NOMO-1 treated with DMSO at 0.1 percent for 48 hours (cell line): ENCODE results near the gene ABHD17A.
A peak's percentile ranks its signal among the peaks of the same experiment; 100 is the strongest.

Experiments
- DNase-seq: peaks from one replicate; lab custom pipeline; 2025; ENCODE audit not compliant: unreplicated experiment; lab: John Stamatoyannopoulos, UW

ABHD17A gene

DNA sequence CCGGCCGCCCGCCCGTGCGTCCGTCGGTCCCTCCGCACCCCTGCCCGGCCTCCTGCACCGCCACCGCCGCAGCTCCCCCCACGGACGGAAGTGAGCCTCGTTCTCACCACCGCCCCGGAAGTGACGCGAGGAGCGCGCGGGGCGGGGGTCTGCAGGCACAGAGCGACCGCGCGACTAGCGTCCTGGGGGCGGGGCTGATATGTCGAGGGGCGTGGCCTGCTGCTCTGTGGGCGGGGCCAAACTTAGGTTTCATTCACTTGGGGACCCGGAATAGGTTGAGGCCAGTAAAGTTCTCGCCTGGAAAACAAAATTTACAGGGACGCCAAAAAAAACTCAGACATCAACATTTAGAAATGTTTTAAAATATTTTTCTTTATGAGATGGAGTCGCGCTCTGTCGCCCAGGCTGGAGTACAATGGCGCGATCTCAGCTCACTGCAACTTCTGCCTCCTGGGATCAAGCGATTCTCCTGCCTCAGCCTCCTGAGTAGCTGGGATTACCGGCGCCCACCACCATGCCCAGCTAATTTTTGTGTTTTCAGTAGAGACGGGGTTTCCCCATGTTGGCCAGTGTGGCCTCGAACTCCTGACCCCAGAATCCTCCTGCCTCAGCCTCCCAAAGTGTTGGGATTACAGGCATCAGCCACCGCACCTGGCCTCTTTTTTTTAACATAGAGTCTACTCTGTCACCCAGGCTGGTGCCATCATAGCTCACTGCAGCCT is at the start of gene ABHD17A:
Gene ABHD17A, minus strand, starts transcription at position 99 of the 722 bp plus-strand sequence. CDS start 3,930 bp downstream, outside the sequence.
- DNase-seq, result peak; percentile 84

DNA sequence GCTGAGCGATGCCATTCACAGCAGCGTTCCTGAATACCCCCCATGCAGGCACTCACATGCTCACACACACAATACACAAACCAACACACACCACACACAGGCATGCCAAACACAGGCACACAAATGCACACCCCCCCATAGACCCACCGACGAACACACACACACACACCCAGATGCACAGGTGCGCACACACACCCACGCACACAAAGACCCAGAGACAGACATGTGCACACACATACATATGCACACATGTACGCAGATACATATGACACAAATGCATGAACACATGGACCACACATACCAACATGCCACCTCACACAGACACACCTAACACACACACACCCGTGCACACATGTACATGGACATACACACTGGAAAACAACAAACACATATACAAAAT is 48.6 kb upstream of the ABHD17A start:
- DNase-seq, result no peak

DNA sequence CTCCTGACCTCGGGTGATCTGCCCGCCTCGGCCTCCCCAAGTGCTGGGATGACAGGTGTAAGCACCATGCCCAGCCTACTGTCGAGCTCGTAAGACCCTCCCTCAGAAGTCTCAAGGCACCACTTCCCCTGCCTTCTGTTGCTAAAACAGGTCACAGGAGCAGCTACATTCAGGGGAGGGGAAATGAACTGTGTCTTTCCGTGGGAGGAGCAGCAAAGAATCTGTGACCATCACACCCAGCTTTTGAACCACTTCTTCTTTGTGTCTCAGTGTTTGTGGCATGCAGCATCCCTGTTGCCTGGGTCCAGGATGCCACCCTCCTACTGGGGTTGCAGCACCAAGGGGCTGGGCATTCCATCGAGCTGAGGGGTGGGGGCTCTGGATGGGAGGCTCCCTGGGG is 47.9 kb upstream of the ABHD17A start:
- no peak for DNase-seq

DNA sequence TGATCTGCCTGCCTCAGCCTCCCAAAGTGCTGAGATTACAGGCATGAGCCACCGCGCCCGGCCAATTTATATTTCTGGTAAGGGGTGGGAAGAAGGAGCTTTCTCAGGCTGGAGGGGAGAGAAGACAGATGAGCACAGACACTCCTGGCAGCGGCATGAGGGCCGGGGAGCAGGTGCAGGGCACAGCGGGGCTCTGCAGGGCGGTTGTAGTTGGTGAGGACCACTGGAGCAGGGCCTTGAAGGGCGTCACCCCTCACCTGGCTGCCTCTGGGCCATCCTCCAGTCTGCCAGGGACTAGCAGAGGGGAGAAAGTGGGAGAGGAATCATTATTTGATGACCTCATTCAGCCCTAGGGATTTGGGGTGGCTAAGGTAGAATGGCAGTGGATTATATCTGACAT is 47.1 kb upstream of the ABHD17A start:
- DNase-seq, result no peak

DNA sequence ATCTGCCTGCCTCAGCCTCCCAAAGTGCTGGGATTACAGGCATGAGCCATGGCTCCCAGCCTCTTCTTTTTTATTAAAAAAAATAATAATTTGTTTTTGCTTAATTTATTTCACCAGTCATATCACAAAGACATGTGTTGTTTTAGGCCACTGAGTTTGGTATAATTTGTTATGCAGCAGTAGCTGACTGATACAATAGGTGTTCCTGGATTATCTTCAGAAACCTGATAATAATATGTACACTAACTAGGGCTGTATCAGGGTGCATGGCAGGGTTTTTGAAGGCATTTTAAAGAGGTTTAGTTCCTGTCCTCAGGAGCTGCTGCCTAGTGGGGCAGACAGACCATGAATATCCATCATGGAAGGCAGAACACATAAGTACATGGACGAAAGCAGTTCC is 46.1 kb upstream of the ABHD17A start:
- DNase-seq, result no peak

DNA sequence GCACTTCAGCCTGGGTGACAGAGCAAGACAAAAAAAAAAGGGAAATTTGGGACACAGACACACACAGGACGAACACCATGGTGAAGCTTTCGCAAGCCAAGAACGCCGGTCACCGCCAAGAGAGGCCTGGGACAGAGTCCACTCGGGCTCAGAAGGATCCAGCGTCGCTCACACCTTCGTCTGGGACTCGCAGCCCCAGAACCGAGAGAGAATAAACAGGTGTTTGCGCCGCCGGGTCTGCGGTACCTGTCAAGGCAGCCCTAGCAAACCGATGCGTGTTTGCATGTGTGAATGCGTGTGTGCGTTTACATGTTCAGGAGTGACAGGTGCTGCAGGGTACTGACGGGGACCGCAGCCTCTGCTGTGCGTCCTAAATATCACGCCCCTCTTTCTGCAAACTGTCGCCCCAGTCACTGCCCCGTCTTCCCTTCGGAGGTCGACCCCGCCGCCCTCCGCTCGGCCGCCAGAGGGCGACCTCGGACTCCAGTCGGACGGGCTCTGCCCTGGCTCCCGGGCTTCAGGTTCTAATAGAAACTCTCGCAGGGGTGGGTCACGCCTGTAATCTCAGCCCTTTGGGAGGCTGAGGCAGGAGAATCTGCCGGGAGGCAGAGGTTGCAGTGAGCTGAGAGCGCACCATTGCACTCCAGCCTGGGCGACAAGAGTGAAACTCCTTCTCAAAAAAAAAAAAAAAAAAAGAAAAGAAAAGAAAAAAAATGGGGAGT is 43.9 kb upstream of the ABHD17A start:
- peak; percentile 77 for DNase-seq

DNA sequence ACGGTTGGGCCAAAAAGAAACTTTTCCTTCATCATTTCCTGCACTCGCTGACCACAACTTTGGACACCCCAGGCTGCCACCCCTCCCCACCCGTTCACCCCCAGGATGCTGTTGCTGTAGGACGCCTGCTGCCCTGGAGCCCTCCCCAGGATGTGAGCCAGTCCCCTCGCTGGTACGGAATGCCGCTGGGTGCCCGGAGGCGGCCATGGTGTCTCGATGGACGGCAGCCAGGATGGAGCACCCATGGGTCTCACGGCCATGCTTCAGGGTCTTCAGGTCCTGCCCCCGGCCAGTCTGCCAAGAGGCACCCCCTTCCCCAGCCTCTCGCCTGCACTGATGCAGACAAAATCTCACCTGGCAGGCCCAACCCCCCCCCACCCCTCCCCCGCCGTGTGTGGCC is 40.2 kb upstream of the ABHD17A start:
- no peak for DNase-seq

DNA sequence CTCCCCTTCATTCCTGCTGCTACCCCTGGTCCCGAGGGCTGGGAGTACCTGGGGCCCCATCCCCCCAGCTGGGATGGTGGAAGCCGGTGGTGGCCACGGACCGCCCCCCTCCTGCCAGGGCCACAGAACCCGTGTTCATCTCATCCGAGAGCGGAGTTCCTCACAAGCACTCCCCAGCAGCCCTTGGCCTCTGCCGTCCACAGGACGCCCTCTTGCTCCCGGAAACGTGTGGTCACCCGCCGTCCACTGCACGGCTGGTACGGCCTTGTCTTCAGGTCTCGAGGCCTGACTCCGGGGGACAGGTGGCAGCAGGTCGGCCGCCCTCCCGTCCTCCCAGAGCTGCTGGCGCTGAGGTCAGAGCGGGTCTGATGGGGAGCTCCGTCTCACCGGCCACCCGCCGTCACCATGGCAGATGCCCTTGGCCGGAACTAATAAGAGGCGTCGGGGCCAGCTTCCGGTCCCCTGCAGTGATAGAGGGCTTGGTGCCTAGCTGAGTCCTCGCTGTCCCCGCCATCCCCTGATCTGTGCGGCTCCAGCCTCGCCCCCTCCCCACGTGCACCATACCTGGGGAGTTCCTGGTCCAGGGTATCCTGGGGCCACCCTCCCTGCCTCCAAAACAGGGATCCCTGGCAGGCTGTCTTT is 39.1 kb upstream of the ABHD17A start:
- no peak for DNase-seq

DNA sequence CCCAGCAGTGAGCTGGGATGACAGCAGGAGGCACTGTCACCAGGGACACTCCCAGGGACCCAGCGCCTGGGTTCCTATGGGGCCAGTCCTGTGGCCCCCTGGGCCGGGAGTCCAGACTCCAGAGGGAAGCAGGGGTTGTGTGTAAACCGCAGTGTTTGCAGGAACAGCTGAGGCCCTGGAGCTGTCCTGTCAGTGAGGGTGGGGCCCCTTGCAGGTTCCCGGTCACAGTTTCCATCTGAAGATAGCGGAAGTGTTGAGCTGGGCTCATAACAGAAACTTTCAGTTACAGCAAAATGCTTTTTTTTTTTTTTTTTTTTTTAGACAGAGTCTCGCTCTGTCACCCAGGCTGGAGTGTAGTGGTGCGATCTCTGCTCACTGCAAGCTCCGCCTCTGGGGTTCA is 38.0 kb upstream of the ABHD17A start:
- peak; percentile 92 for DNase-seq

DNA sequence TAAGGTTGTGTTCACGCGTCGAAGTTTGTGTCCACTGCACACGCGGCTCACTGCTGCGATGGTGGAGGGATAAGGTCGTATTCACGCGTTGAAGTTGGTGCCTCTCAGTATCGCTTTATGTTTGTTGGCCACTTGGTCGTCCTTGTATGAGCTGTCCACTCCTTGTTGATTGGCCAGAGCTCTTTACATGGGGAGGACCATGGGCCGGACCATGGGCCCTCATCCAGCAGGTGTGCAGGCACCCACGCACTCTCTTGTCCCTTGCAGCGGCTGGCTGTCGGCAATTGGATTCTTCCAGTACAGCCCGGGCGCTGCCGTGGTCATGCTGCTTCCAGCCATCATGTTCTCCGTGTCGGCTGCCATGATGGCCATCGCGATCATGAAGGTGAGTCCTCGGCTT is 37.5 kb upstream of the ABHD17A start:
- DNase-seq, result no peak

DNA sequence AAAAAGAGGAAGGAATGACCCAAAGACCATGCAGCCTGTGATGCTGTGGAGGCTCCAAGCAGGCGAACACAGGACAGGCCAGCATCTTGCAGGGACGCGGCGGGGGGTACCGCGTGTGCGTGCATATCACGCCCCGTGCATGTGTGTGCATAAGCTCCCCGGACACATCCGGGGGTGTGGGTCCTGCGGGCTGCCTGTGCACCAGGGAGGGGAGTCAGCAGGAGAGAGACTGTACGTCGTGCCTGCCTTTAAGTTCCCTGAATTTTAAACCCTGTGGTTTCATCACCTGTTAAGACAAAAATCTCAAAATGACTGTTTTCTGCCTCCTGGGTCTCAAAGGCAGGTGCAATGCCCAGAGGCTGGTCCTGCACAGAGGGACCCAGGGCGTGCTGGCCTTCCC is 36.5 kb upstream of the ABHD17A start:
- DNase-seq, result no peak

DNA sequence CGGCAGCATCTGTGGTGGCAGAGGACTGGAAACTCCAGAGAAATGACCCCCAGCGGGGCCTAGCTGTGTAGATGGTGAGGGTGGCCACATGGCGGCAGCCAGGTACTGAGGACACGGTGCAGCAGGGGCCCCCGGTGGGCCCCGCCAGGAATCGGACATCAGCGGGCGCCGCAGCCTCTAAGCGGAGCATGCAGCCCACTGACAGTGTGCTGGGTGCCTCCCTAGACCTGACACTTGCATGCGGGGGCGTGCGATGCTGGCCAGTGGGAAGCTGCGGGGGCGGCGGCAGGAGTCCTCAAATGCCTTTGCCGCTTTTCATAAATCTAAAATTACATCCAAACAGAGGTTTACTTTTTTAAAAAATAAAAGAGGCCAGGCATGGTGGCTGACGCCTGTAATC is 36.0 kb upstream of the ABHD17A start:
- DNase-seq, result no peak

DNA sequence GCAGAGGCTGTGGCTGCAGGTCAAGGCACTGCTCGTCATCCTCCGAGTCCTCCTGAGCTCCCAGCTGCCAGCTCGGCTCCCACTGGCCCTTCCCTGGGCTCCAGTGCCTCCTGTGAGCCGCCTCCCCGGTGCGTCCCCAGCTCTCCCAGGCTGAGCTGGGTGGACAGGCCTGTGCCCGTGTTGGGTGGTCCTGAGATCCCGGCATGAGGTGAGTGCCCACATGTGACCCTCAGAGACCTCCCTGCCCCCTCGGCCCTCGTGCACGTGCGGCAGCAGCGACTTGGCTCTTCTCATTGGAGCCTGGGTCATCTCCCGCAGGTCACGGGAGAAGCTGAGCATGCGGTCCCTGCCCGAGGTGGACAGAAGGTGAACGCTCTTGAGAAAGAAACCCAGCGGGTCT is 35.3 kb upstream of the ABHD17A start:
- no peak for DNase-seq

DNA sequence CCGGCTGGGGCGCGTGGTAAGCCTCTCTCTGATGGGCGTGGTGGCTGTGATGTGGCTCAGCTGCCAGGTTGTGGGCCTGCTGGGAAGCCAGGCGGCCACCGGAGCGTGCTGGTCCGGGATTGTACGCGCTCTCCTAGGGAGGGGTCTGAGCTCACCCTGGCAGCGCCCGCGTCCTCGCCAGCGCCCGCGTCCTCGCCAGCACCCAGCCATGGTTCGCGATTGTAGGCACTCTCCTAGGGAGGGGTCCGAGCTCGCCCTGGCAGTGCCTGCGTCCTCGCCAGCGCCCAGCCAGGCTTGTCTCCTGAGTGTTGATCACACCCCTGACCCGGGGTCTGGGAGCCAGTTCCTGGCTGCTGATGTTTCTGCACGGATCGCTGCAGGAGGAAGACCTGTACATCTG is 33.7 kb upstream of the ABHD17A start:
- DNase-seq, result no peak

DNA sequence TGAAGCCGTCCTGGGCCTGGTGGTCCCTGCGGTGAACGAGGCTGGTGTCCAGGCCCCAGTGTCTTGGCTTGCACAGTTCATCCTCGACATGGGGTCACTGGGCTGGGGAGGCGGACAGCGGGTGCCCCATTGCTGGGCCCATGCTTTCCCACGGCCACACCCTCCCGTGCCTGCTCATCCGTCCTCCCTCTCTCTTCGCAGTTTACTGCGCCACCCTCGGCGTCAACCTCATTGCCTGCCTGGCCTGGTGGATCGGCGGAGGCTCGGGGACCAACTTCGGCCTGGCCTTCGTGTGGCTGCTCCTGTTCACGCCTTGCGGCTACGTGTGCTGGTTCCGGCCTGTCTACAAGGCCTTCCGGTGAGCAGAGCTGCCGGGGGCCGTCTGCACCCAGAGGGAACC is 32.6 kb upstream of the ABHD17A start:
- no peak for DNase-seq

DNA sequence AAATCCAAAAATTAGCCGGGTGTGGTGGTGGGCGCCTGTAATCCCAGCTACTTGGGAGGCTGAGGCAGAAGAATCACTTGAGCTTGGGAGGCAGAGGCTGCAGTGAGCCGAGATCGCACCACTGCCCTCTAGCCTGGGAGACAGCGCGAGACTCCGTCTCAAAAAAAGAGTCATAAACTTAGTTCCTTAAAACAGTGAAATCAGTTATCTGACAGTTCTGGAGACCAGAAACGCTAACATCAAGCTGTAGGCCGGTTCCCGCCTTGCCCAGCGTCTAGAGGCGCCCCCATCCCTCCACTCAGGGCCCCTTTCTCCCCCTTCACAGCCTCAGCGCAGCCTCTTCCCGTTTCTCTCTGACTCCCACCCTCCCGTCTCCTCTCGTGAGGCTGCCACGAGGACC is 31.9 kb upstream of the ABHD17A start:
- peak; percentile 29 for DNase-seq

DNA sequence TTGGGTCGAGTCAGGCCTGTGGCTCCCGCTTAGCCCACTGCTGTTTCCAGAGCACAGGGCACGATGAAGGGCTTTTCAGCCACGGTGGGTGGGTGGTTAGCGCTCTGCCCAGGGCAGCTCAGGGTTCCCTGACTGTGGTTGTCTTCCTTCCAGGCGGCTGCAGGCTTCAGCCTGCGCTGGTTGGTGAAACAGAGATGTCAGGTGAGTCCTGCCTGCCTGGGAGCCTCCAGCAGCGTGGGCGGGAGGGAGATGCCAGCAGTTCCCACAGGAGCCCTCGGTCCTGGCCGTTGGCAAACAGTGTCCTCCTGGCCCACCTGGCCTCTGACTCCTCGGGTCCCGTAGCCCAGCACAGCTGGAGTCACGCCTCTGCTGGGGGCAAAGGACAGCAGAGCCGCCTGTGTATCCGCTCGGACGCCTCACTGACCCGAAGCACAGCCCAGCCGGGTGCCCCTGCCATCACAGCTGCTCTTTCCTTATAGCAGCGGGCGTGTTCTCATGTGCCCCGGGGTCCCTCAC is 29.6 kb upstream of the ABHD17A start:
- no peak for DNase-seq

DNA sequence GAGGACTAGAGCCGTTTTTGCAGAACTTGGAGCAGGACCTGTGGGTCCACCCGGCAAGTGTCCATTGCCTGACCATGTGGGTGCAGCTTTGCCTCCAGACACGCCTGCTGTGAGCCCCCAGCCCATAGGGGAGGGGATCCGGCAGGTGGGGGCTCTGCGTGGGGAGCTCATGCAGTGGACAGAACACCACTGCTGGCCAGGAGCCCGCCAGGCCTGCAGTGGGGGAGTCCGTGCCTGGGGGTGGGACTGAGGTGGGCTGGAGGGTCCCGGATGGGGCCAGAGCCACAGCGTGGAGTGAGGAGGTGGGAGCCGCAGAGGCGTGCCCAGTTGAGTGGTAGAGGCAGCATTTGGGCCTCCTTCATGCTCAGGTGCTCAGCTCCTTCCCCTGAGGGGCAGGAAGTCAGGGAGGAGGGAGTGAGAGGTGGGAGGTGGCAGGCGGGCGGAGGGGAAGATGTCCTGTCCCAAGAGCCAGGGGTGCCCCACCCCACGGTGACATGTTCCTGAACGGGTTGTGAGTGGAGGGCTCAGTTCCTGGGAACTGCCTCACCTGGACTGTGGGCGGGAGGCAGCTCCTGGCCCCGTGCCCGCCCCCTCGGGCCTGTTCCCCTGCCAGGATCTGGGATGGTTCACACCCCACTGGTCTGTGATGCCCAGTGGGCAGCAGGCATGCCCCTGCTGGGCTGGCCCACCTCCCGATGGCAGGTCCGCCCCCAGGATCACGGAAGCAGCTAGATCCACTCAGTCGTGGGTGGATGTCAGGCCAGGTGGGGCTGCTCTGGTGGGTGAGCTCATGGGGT is 28.7 kb upstream of the ABHD17A start:
- DNase-seq, result no peak

DNA sequence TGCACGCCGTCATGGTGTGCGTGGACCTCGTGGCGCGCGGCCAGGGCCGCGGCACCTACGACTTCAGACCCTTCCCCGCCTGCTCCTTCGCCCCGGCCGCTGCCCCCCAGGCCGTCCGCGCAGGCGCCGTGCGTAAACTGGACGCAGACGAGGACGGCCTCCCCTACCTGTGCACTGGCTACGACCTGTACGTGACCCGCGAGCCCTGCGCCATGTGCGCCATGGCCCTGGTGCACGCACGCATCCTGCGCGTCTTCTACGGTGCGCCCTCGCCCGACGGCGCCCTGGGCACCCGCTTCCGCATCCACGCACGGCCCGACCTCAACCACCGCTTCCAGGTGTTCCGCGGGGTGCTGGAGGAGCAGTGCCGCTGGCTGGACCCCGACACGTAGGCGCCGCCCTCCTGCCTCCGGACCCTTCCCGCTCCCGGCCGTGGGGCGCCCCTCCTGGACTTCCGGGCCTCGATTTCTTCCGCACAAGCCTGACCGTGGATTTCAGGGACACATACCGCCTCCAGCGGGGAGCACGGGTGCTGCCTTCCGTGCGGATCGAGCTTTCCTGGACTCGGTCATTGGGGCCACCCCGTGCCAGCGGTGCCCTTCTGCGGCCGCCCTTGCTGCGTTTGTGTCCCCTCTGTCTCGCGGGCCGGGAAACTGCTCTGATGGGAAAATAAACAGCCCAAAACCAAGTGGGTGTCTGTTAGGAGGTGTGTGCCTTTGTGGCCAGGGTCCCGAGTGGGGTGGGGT is 27.6 kb upstream of the ABHD17A start:
- no peak for DNase-seq

DNA sequence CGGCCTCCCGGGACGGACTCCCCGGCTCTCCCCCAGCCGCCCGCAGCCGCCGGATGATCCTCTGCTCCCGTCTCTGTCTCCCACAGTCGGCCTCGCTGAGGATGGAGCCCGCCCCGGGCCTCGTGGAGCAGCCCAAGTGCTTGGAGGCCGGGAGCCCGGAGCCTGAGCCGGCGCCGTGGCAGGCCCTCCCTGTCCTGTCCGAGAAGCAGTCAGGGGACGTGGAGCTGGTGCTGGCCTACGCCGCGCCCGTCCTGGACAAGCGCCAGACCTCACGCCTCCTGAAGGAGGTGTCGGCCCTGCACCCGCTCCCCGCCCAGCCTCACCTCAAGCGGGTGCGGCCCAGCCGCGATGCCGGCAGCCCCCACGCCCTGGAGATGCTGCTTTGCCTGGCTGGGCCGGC is 26.7 kb upstream of the ABHD17A start:
- no peak for DNase-seq

DNA sequence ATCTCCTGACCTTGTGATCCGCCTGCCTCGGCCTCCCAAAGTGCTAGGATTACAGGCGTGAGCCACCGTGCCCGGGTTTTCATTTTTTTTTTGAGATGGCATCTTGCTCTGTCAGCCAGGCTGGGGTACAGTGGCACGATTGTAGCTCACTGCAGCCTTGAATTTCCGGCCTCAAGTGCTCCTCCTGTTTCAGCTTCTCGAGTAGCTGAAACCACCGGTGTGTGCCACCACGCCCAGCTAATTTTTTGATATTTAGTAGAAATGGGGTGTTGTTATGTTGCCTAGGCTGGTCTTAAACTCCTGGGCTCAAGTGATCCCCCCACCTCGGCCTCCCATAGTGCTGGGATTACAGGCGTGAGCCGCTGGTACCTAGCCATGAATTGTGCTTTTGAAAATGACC is 25.8 kb upstream of the ABHD17A start:
- no peak for DNase-seq
